SK-N-SH (cell line): ENCODE results near the gene CARD14.

ENCODE experiments used
- FOXM1 ChIP-seq: IDR thresholded peaks from 2 replicates; pipeline ENCODE4 v1.4.0; 2012; ENCODE audit warnings: low read depth, mild to moderate bottlenecking
- GABPA ChIP-seq: IDR thresholded peaks from 2 replicates; pipeline ENCODE4 v1.4.0; 2012; ENCODE audit warnings: low read depth, mild to moderate bottlenecking
- NFIC ChIP-seq: IDR thresholded peaks from 2 replicates; pipeline ENCODE4 v1.4.0; 2012; ENCODE audit warnings: borderline replicate concordance
- RAD21 ChIP-seq: IDR thresholded peaks from 2 replicates; pipeline ENCODE4 v1.6.1; 2012; ENCODE audit warnings: mild to moderate bottlenecking, low read length
- SIN3A ChIP-seq: IDR thresholded peaks from 2 replicates; pipeline ENCODE4 v1.6.1; 2012; ENCODE audit warnings: low read depth, mild to moderate bottlenecking, low read length, moderate library complexity, borderline replicate concordance
- TEAD4 ChIP-seq: IDR thresholded peaks from 2 replicates; pipeline ENCODE4 v1.4.0; 2012; ENCODE audit warnings: mild to moderate bottlenecking, borderline replicate concordance; ENCODE audit not compliant: insufficient read depth
- YY1 ChIP-seq: IDR thresholded peaks from 2 replicates; pipeline ENCODE4 v1.4.0; 2012; ENCODE audit warnings: low read depth, mild to moderate bottlenecking
- TF ChIP-seq, protein P1 (sequence below): fragments of 200-600 bp; sonication (generic); IDR thresholded peaks from 2 replicates; pipeline ENCODE4 v1.6.1; 2017; ENCODE audit warnings: antibody characterized with exemption, mild to moderate bottlenecking, moderate library complexity
- TF ChIP-seq, protein P2 (sequence below): IDR thresholded peaks from 2 replicates; pipeline ENCODE4 v1.6.1; 2012; ENCODE audit warnings: mild to moderate bottlenecking, low read depth, low read length, moderate library complexity

DNA sequence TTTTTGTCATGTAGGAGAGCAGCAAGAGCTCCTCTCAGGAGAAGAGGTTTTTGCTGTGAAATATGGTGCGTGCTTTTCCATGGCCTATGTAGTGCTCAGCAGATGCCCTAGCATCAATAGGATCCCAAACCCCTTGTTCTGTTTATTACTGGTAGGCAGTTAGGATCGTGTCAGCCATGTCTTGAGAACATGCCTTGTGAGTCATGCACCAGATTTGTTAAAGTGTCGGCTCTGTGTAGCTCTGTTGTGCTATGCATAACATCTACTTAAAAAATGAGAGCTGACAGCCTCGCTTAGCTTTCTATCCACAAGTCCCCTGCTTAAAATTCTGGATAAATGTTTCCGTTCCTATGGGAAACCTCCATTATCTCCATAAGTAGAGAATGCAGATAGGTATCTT lies 18.5 kb upstream of the CARD14 start:
- TF ChIP-seq TEAD4 (no peak), YY1 (no peak), FOXM1 (no peak), GABPA (no peak), RAD21 (no peak), NFIC (no peak), SIN3A (no peak)
- TF ChIP-seq, protein P1, sequence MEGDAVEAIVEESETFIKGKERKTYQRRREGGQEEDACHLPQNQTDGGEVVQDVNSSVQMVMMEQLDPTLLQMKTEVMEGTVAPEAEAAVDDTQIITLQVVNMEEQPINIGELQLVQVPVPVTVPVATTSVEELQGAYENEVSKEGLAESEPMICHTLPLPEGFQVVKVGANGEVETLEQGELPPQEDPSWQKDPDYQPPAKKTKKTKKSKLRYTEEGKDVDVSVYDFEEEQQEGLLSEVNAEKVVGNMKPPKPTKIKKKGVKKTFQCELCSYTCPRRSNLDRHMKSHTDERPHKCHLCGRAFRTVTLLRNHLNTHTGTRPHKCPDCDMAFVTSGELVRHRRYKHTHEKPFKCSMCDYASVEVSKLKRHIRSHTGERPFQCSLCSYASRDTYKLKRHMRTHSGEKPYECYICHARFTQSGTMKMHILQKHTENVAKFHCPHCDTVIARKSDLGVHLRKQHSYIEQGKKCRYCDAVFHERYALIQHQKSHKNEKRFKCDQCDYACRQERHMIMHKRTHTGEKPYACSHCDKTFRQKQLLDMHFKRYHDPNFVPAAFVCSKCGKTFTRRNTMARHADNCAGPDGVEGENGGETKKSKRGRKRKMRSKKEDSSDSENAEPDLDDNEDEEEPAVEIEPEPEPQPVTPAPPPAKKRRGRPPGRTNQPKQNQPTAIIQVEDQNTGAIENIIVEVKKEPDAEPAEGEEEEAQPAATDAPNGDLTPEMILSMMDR = no peak
- TF ChIP-seq, protein P2, sequence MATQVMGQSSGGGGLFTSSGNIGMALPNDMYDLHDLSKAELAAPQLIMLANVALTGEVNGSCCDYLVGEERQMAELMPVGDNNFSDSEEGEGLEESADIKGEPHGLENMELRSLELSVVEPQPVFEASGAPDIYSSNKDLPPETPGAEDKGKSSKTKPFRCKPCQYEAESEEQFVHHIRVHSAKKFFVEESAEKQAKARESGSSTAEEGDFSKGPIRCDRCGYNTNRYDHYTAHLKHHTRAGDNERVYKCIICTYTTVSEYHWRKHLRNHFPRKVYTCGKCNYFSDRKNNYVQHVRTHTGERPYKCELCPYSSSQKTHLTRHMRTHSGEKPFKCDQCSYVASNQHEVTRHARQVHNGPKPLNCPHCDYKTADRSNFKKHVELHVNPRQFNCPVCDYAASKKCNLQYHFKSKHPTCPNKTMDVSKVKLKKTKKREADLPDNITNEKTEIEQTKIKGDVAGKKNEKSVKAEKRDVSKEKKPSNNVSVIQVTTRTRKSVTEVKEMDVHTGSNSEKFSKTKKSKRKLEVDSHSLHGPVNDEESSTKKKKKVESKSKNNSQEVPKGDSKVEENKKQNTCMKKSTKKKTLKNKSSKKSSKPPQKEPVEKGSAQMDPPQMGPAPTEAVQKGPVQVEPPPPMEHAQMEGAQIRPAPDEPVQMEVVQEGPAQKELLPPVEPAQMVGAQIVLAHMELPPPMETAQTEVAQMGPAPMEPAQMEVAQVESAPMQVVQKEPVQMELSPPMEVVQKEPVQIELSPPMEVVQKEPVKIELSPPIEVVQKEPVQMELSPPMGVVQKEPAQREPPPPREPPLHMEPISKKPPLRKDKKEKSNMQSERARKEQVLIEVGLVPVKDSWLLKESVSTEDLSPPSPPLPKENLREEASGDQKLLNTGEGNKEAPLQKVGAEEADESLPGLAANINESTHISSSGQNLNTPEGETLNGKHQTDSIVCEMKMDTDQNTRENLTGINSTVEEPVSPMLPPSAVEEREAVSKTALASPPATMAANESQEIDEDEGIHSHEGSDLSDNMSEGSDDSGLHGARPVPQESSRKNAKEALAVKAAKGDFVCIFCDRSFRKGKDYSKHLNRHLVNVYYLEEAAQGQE = no peak
